Activated CD8-positive, alpha-beta T cell treated with anti-CD3 and anti-CD28 coated beads for 36 hours (primary cell): ENCODE results near the gene DYSF. TPM values are rescaled to one million over a fixed set of nuclear protein-coding genes. Genes with fewer than 3 reads are reported as not detected.
"Not testable (repeated sequence)": the region's sequence is repeated elsewhere in the genome, so short reads cannot be mapped to it uniquely, and the experiment has no call there.

Source experiments
- ATAC-seq: fragments of 200-7000 bp; cut with Tn5 transposase; one replicate; pipeline ENCODE4 v1.10.0; 2021; ENCODE audit warnings: mild to moderate bottlenecking, moderate library complexity
- CTCF ChIA-PET: fragments of 350-600 bp; sonication (Branson Sonifier 250); formaldehyde crosslinking; loops from one replicate; lab custom pipeline; 2021; ENCODE audit warnings: antibody characterized with exemption; lab: Charles Lee
- POLR2A ChIA-PET: fragments of 350-600 bp; sonication (Branson Sonifier 250); formaldehyde crosslinking; loops from one replicate; lab custom pipeline; 2021; ENCODE audit warnings: antibody characterized with exemption; lab: Charles Lee
- DNase-seq: peaks from one replicate; pipeline ENCODE4 v3.0.0-alpha.2; 2020
- H3K27ac Mint-ChIP-seq: one replicate; pipeline ENCODE4 v1.8.0; 2021; ENCODE audit warnings: mild to moderate bottlenecking, mixed read lengths
- H3K27me3 Mint-ChIP-seq: one replicate; pipeline ENCODE4 v1.8.0; 2021; ENCODE audit warnings: mixed read lengths
- H3K36me3 Mint-ChIP-seq: one replicate; pipeline ENCODE4 v1.8.0; 2021; ENCODE audit warnings: low read depth, mixed read lengths
- H3K4me1 Mint-ChIP-seq: one replicate; pipeline ENCODE4 v1.8.0; 2021; ENCODE audit warnings: low read depth, mixed read lengths
- H3K4me3 Mint-ChIP-seq: one replicate; pipeline ENCODE4 v1.8.0; 2021; ENCODE audit warnings: mild to moderate bottlenecking, moderate library complexity, mixed read lengths
- H3K9me3 Mint-ChIP-seq: one replicate; pipeline ENCODE4 v1.8.0; 2021; ENCODE audit warnings: mixed read lengths
- intact Hi-C: fragments of 100-400 bp; cut with micrococcal nuclease; formaldehyde crosslinking; loops from one replicate; pipeline ENCODE4 v1.10.0; 2022
- total RNA-seq, 2 experiments: library from RNA; stranded (reverse); gene quantifications; one replicate each; pipeline ENCODE4 v1.2.3, GENCODE V29; 2021
- TF ChIP-seq, protein P1 (sequence below): fragments of 200-600 bp; IDR thresholded peaks from one replicate; pipeline ENCODE4 v1.8.0; 2022; ENCODE audit warnings: antibody characterized with exemption, mild to moderate bottlenecking

DYSF gene
- total RNA-seq, 2 experiments from 2014 or later, result 3.5 to 3.8 TPM

- H3K36me3 Mint-ChIP-seq, result peaks cover 37% of the 10 kb centered on the region
- no peaks in the 10 kb centered on the region for H3K9me3 Mint-ChIP-seq
- ATAC-seq (no peak), DNase-seq (no peak)
- intact Hi-C loops, result no loop called here
- TF ChIP-seq, protein P1, sequence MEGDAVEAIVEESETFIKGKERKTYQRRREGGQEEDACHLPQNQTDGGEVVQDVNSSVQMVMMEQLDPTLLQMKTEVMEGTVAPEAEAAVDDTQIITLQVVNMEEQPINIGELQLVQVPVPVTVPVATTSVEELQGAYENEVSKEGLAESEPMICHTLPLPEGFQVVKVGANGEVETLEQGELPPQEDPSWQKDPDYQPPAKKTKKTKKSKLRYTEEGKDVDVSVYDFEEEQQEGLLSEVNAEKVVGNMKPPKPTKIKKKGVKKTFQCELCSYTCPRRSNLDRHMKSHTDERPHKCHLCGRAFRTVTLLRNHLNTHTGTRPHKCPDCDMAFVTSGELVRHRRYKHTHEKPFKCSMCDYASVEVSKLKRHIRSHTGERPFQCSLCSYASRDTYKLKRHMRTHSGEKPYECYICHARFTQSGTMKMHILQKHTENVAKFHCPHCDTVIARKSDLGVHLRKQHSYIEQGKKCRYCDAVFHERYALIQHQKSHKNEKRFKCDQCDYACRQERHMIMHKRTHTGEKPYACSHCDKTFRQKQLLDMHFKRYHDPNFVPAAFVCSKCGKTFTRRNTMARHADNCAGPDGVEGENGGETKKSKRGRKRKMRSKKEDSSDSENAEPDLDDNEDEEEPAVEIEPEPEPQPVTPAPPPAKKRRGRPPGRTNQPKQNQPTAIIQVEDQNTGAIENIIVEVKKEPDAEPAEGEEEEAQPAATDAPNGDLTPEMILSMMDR, result no peak
- ChIA-PET POLR2A (interaction anchor here (0.6 kb wide), 1 partner anchor 11 kb away, joined by 3 read pairs; no protein-coding TSS in a partner anchor), CTCF (interaction anchor here (1.2 to 2.2 kb wide), 2 partner anchors 10 to 33 kb away, joined by 3 to 6 read pairs; no protein-coding TSS in a partner anchor)
- no peak overlapping the region for H3K4me3 Mint-ChIP-seq
- H3K27ac Mint-ChIP-seq, result no peak overlapping the region
- no peaks in the 10 kb centered on the region for H3K27me3 Mint-ChIP-seq
- no peaks in the 10 kb centered on the region for H3K4me1 Mint-ChIP-seq
Measured at GRCh38 chr2:71428472-71429383, 24.6 kb upstream of the DYSF start.

DNA sequence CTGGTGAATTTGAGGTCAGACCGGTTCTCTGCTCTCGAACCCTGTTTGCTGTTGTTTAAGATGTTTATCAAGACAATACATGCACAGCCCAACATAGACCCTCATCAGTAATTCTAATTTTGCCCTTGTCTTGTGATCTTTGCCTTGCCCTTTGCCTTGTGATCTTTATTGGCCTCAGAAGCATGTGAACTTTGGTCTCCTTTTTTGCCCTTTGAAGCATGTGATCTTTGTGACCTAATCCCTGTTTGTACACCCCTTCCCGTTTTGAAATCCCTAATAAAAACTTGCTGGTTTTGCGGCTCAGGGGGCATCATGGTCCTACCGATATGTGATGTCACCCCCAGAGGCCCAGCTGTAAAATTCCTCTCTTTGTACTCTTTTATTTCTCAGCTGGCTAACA is 8.2 kb upstream of the DYSF start:
- H3K27me3 Mint-ChIP-seq, POLR2A ChIA-PET, CTCF ChIA-PET, H3K9me3 Mint-ChIP-seq, intact Hi-C loops, H3K27ac Mint-ChIP-seq, H3K36me3 Mint-ChIP-seq, DNase-seq, H3K4me3 Mint-ChIP-seq, ATAC-seq: not testable (repeated sequence)
- H3K4me1 Mint-ChIP-seq, result peaks cover 12% of the 10 kb centered on the region

- Mint-ChIP-seq H3K27me3 (no peaks in the 10 kb centered on the region), H3K4me3 (no peak overlapping the region), H3K36me3 (no peaks in the 10 kb centered on the region), H3K4me1 (peaks cover 6% of the 10 kb centered on the region), H3K9me3 (peaks cover 3% of the 10 kb centered on the region), H3K27ac (no peak overlapping the region)
- ChIA-PET POLR2A (no interaction called here), CTCF (no interaction called here)
- DNase-seq, result no peak
- intact Hi-C loops, result no loop called here
- TF ChIP-seq, protein P1, result no peak
- no peak for ATAC-seq
Measured at GRCh38 chr2:71446505-71446904, 6.9 kb upstream of the DYSF start.

DNA sequence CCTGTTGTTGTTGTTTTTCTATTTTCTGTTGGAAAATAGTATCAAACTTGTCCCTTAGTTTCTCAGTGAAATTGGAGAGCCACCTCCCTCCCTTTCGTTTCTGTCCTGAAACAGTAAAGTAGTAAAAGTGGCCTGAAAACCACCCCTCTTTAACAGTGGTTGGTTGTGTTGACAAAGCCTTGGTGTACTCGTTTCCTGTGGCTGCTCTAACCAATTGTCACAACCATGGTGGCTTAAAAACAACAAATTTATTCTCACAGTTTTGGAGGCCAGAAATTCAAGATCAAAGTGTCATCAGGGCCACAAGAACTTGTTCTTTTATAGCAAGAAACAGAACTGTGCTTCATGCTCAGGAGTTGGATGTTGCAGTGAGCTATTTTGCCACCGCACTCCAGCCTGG is 4.0 kb upstream of the DYSF start:
- TF ChIP-seq, protein P1, result no peak
- CTCF ChIA-PET, result interaction anchor here (1.0 to 2.7 kb wide), 3 partner anchors 12 to 292 kb away, joined by 4 to 15 read pairs (median 5); partner anchors contain the start of gene ZNF638
- POLR2A ChIA-PET, result no interaction called here
- H3K9me3 Mint-ChIP-seq, result peaks cover 2% of the 10 kb centered on the region
- H3K27ac Mint-ChIP-seq, result no peak overlapping the region
- H3K27me3 Mint-ChIP-seq, result peaks cover 9% of the 10 kb centered on the region
- no peaks in the 10 kb centered on the region for H3K36me3 Mint-ChIP-seq
- intact Hi-C loops, result no loop called here
- ATAC-seq (no peak), DNase-seq (no peak)
- no peak overlapping the region for H3K4me3 Mint-ChIP-seq
- peaks cover 13% of the 10 kb centered on the region for H3K4me1 Mint-ChIP-seq

DNA sequence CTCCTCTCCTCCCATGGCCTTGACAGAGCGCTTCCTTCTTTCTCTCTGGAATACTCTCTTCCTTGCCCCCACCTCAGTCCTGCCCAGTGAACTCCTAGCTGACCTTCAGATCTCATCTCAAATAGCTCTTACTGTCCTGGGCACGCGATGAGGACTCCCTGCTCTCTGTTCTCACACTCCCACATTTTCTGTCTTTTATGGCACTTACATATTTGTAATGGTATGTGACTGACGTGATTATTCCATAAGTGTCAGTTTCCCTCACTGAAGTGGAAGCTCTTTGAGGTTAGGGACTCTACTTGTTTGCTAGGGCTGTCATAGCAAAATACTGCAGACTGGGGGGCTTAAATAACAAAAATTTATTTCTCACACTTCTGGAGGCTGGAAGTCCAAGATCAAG is 1.7 kb upstream of the DYSF start:
- peaks cover 17% of the 10 kb centered on the region for H3K4me1 Mint-ChIP-seq
- TF ChIP-seq, protein P1, result no peak
- H3K27ac Mint-ChIP-seq, result no peak overlapping the region
- no peaks in the 10 kb centered on the region for H3K9me3 Mint-ChIP-seq
- CTCF ChIA-PET, result interaction anchor here (0.8 to 1.6 kb wide), 4 partner anchors 8 to 130 kb away, joined by 3 to 7 read pairs (median 4); no protein-coding TSS in a partner anchor
- intact Hi-C loops, result no loop called here
- peaks cover 25% of the 10 kb centered on the region for H3K27me3 Mint-ChIP-seq
- DNase-seq (no peak), ATAC-seq (no peak)
- no peak overlapping the region for H3K4me3 Mint-ChIP-seq
- no peaks in the 10 kb centered on the region for H3K36me3 Mint-ChIP-seq
- POLR2A ChIA-PET, result interaction anchor here (1.3 kb wide), 1 partner anchor 8 kb away, joined by 3 read pairs; no protein-coding TSS in a partner anchor
